Activated naive CD8-positive, alpha-beta T cell treated with anti-CD3 and anti-CD28 coated beads for 36 hours (primary cell): ENCODE measurements around the gene CORO2B. TPM values are rescaled to one million over a fixed set of nuclear protein-coding genes. Genes with fewer than 3 reads are reported as not detected.

ENCODE experiments used
- DNase-seq: peaks from one replicate; pipeline ENCODE4 v3.0.0; 2021
- H3K27ac Mint-ChIP-seq: one replicate; pipeline ENCODE4 v1.8.0; 2022; ENCODE audit warnings: mild to moderate bottlenecking, moderate library complexity, mixed read lengths
- H3K27me3 Mint-ChIP-seq: one replicate; pipeline ENCODE4 v1.8.0; 2022; ENCODE audit warnings: mild to moderate bottlenecking, mixed read lengths
- H3K36me3 Mint-ChIP-seq: one replicate; pipeline ENCODE4 v1.8.0; 2021; ENCODE audit warnings: mild to moderate bottlenecking, mixed read lengths
- H3K4me1 Mint-ChIP-seq: one replicate; pipeline ENCODE4 v1.8.0; 2021; ENCODE audit warnings: mixed read lengths
- H3K4me3 Mint-ChIP-seq: one replicate; pipeline ENCODE4 v1.8.0; 2022; ENCODE audit warnings: mild to moderate bottlenecking, moderate library complexity, mixed read lengths
- H3K9me3 Mint-ChIP-seq: one replicate; pipeline ENCODE4 v1.8.0; 2022; ENCODE audit warnings: mixed read lengths
- total RNA-seq, 2 experiments: library from RNA; stranded (reverse); gene quantifications; one replicate each; pipeline ENCODE4 v1.2.3, GENCODE V29; 2021

CORO2B gene
- total RNA-seq, 2 experiments from 2014 or later, result not detected

- H3K27ac Mint-ChIP-seq, result no peak overlapping the region
- no peak overlapping the region for H3K4me3 Mint-ChIP-seq
- H3K4me1 Mint-ChIP-seq, result no peaks in the 10 kb centered on the region
- peaks cover 14% of the 10 kb centered on the region for H3K27me3 Mint-ChIP-seq
- H3K9me3 Mint-ChIP-seq, result no peaks in the 10 kb centered on the region
- no peaks in the 10 kb centered on the region for H3K36me3 Mint-ChIP-seq
- no peak for DNase-seq
Measured at GRCh38 chr15:68627995-68628394, 49.2 kb downstream of the CORO2B start.

GRCh38 chr15:68629519-68630210 is 50.9 kb downstream of the CORO2B start:
- Mint-ChIP-seq H3K4me3 (no peak overlapping the region), H3K27me3 (peaks cover 14% of the 10 kb centered on the region), H3K27ac (no peak overlapping the region), H3K36me3 (no peaks in the 10 kb centered on the region), H3K4me1 (no peaks in the 10 kb centered on the region), H3K9me3 (no peaks in the 10 kb centered on the region)
- no peak for DNase-seq

- H3K27me3 Mint-ChIP-seq, result peaks cover 14% of the 10 kb centered on the region
- no peaks in the 10 kb centered on the region for H3K4me1 Mint-ChIP-seq
- H3K27ac Mint-ChIP-seq, result no peak overlapping the region
- no peak for DNase-seq
- no peaks in the 10 kb centered on the region for H3K36me3 Mint-ChIP-seq
- H3K9me3 Mint-ChIP-seq, result no peaks in the 10 kb centered on the region
- H3K4me3 Mint-ChIP-seq, result no peak overlapping the region
Measured at GRCh38 chr15:68630211-68630555, 51.4 kb downstream of the CORO2B start.

- no peaks in the 10 kb centered on the region for H3K9me3 Mint-ChIP-seq
- no peak overlapping the region for H3K27ac Mint-ChIP-seq
- peaks cover 13% of the 10 kb centered on the region for H3K27me3 Mint-ChIP-seq
- DNase-seq, result no peak
- no peaks in the 10 kb centered on the region for H3K36me3 Mint-ChIP-seq
- no peaks in the 10 kb centered on the region for H3K4me1 Mint-ChIP-seq
- H3K4me3 Mint-ChIP-seq, result no peak overlapping the region
Measured at GRCh38 chr15:68630836-68631235, 52.0 kb downstream of the CORO2B start.

- no peaks in the 10 kb centered on the region for H3K4me1 Mint-ChIP-seq
- H3K27ac Mint-ChIP-seq, result no peak overlapping the region
- no peak overlapping the region for H3K4me3 Mint-ChIP-seq
- DNase-seq, result no peak
- no peaks in the 10 kb centered on the region for H3K9me3 Mint-ChIP-seq
- peaks cover 11% of the 10 kb centered on the region for H3K27me3 Mint-ChIP-seq
- no peaks in the 10 kb centered on the region for H3K36me3 Mint-ChIP-seq
Measured at GRCh38 chr15:68631601-68632051, 52.8 kb downstream of the CORO2B start.

GRCh38 chr15:68632101-68632500 is 53.3 kb downstream of the CORO2B start:
- no peaks in the 10 kb centered on the region for H3K4me1 Mint-ChIP-seq
- no peaks in the 10 kb centered on the region for H3K36me3 Mint-ChIP-seq
- DNase-seq, result no peak
- no peaks in the 10 kb centered on the region for H3K9me3 Mint-ChIP-seq
- no peak overlapping the region for H3K27ac Mint-ChIP-seq
- peaks cover 9% of the 10 kb centered on the region for H3K27me3 Mint-ChIP-seq
- H3K4me3 Mint-ChIP-seq, result no peak overlapping the region

- no peak overlapping the region for H3K4me3 Mint-ChIP-seq
- no peak for DNase-seq
- no peaks in the 10 kb centered on the region for H3K4me1 Mint-ChIP-seq
- H3K9me3 Mint-ChIP-seq, result no peaks in the 10 kb centered on the region
- no peak overlapping the region for H3K27ac Mint-ChIP-seq
- no peaks in the 10 kb centered on the region for H3K27me3 Mint-ChIP-seq
- H3K36me3 Mint-ChIP-seq, result no peaks in the 10 kb centered on the region
Measured at GRCh38 chr15:68633231-68634121, 54.7 kb downstream of the CORO2B start.

GRCh38 chr15:68634122-68634482 is 55.3 kb downstream of the CORO2B start:
- Mint-ChIP-seq H3K4me3 (no peak overlapping the region), H3K27me3 (no peaks in the 10 kb centered on the region), H3K36me3 (no peaks in the 10 kb centered on the region), H3K4me1 (no peaks in the 10 kb centered on the region), H3K27ac (no peak overlapping the region), H3K9me3 (no peaks in the 10 kb centered on the region)
- no peak for DNase-seq

GRCh38 chr15:68634531-68634930 is 55.7 kb downstream of the CORO2B start:
- H3K27me3 Mint-ChIP-seq, result no peaks in the 10 kb centered on the region
- H3K4me3 Mint-ChIP-seq, result no peak overlapping the region
- no peak overlapping the region for H3K27ac Mint-ChIP-seq
- H3K36me3 Mint-ChIP-seq, result no peaks in the 10 kb centered on the region
- H3K4me1 Mint-ChIP-seq, result no peaks in the 10 kb centered on the region
- no peaks in the 10 kb centered on the region for H3K9me3 Mint-ChIP-seq
- DNase-seq, result no peak

GRCh38 chr15:68635141-68635540 is 56.3 kb downstream of the CORO2B start:
- Mint-ChIP-seq H3K4me3 (no peak overlapping the region), H3K4me1 (no peaks in the 10 kb centered on the region), H3K36me3 (no peaks in the 10 kb centered on the region), H3K27me3 (no peaks in the 10 kb centered on the region), H3K9me3 (no peaks in the 10 kb centered on the region), H3K27ac (no peak overlapping the region)
- DNase-seq, result no peak

- Mint-ChIP-seq H3K27me3 (no peaks in the 10 kb centered on the region), H3K9me3 (no peaks in the 10 kb centered on the region), H3K36me3 (no peaks in the 10 kb centered on the region), H3K4me3 (no peak overlapping the region), H3K4me1 (no peaks in the 10 kb centered on the region), H3K27ac (no peak overlapping the region)
- no peak for DNase-seq
Measured at GRCh38 chr15:68636256-68636655, 57.5 kb downstream of the CORO2B start.

GRCh38 chr15:68637767-68638404 is 59.1 kb downstream of the CORO2B start:
- DNase-seq, result no peak
- H3K4me3 Mint-ChIP-seq, result no peak overlapping the region
- peak overlapping the region; percentile 20 for H3K27ac Mint-ChIP-seq
- no peaks in the 10 kb centered on the region for H3K27me3 Mint-ChIP-seq
- H3K36me3 Mint-ChIP-seq, result no peaks in the 10 kb centered on the region
- H3K9me3 Mint-ChIP-seq, result no peaks in the 10 kb centered on the region
- H3K4me1 Mint-ChIP-seq, result no peaks in the 10 kb centered on the region

GRCh38 chr15:68638953-68639515 is 60.2 kb downstream of the CORO2B start:
- no peaks in the 10 kb centered on the region for H3K4me1 Mint-ChIP-seq
- no peak overlapping the region for H3K4me3 Mint-ChIP-seq
- no peaks in the 10 kb centered on the region for H3K27me3 Mint-ChIP-seq
- DNase-seq, result no peak
- no peaks in the 10 kb centered on the region for H3K36me3 Mint-ChIP-seq
- H3K9me3 Mint-ChIP-seq, result no peaks in the 10 kb centered on the region
- no peak overlapping the region for H3K27ac Mint-ChIP-seq

- Mint-ChIP-seq H3K27ac (no peak overlapping the region), H3K9me3 (no peaks in the 10 kb centered on the region), H3K36me3 (no peaks in the 10 kb centered on the region), H3K4me1 (no peaks in the 10 kb centered on the region), H3K27me3 (no peaks in the 10 kb centered on the region), H3K4me3 (no peak overlapping the region)
- DNase-seq, result no peak
Measured at GRCh38 chr15:68639926-68640600, 61.3 kb downstream of the CORO2B start.
